ENCODE results near the gene TSSK6.

Gene TSSK6

GRCh38 chr19:19544257-19544953 lies 29.1 kb upstream of the TSSK6 start:
- no peak for DNase-seq

GRCh38 chr19:19543640-19544039 lies 28.3 kb upstream of the TSSK6 start:
- no peak for DNase-seq

GRCh38 chr19:19543101-19543500 lies 27.8 kb upstream of the TSSK6 start:
- DNase-seq, result no peak

- DNase-seq, result no peak
These were observed 27.2 kb upstream of the TSSK6 start for GRCh38 chr19:19542507-19542906.

GRCh38 chr19:19541616-19542015 lies 26.3 kb upstream of the TSSK6 start:
- DNase-seq, result no peak

GRCh38 chr19:19540715-19541515 lies 25.6 kb upstream of the TSSK6 start:
- DNase-seq, result peak; percentile 89

GRCh38 chr19:19540064-19540714 lies 24.8 kb upstream of the TSSK6 start:
- DNase-seq, result peak; percentile 89

- no peak for DNase-seq
These were observed 24.3 kb upstream of the TSSK6 start for GRCh38 chr19:19539698-19540063.

GRCh38 chr19:19538785-19539166 lies 23.4 kb upstream of the TSSK6 start:
- DNase-seq, result peak; percentile 55

GRCh38 chr19:19538061-19538784 lies 22.9 kb upstream of the TSSK6 start, which contains the start of gene CILP2:
CILP2 (plus strand) TSS chr19:19538265; CDS start chr19:19538350, 85 bp downstream.
- peak; percentile 90 for DNase-seq

- peak; percentile 42 for DNase-seq
These were observed 22.0 kb upstream of the TSSK6 start for GRCh38 chr19:19537075-19538048.

GRCh38 chr19:19535311-19536191 lies 20.2 kb upstream of the TSSK6 start:
- DNase-seq, result no peak

GRCh38 chr19:19534556-19535265 lies 19.4 kb upstream of the TSSK6 start:
- DNase-seq, result no peak

GRCh38 chr19:19533841-19534240 lies 18.5 kb upstream of the TSSK6 start:
- peak; percentile 88 for DNase-seq

GRCh38 chr19:19532806-19533701 lies 17.7 kb upstream of the TSSK6 start:
- no peak for DNase-seq

- peak; percentile 90 for DNase-seq
These were observed 16.8 kb upstream of the TSSK6 start for GRCh38 chr19:19531951-19532805.

- DNase-seq, result no peak
These were observed 15.5 kb upstream of the TSSK6 start for GRCh38 chr19:19530889-19531288.

- DNase-seq, result no peak
These were observed 15.1 kb upstream of the TSSK6 start for GRCh38 chr19:19530423-19530804.
